ENCODE data around the gene RPL7L1. TPM values are rescaled to one million over a fixed set of nuclear protein-coding genes. Genes with fewer than 3 reads are reported as not detected.

Gene RPL7L1
- total RNA-seq, 2 donors from 2014 or later = 55.5 to 75.8 TPM

GRCh38 chr6:42928986-42929820 lies 49.8 kb downstream of the RPL7L1 start, which contains the start of gene CNPY3:
TSS of gene CNPY3 (plus strand) at chr6:42929480. CDS start at chr6:42929571, 91 bp downstream.
- Histone ChIP-seq H3K9me3 (no peaks in the 10 kb centered on the region), H3K27ac (peak within 1 kb of the TSS; percentile 86 to 93), H3K4me3 (peak within 1 kb of the TSS; percentile 93), H3K36me3 (peaks cover 2% of the 10 kb centered on the region), H3K4me1 (ENCODE audit: control insufficient read depth in 1 of 2, low read depth in 2 of 2) (peaks cover 15 to 39% of the 10 kb centered on the region in 2 donors), H3K27me3 (replicated peaks; ENCODE audit: insufficient read depth) (no peaks in the 10 kb centered on the region)
- ATAC-seq (ENCODE audit: insufficient number of reproducible peaks, low FRiP score, low read depth) (peak; percentile 79), DNase-seq (ENCODE audit: low spot score) (peak; percentile 83)
- TF ChIP-seq CTCF (IDR thresholded peaks at IDR 0.05) = no peak

- H3K4me1 ChIP-seq (ENCODE audit: control insufficient read depth in 1 of 2, low read depth in 2 of 2) = peaks cover 15 to 39% of the 10 kb centered on the region in 2 donors
- peak overlapping the region; percentile 93 for H3K4me3 ChIP-seq
- H3K36me3 ChIP-seq = peaks cover 9% of the 10 kb centered on the region
- ATAC-seq (ENCODE audit: insufficient number of reproducible peaks, low FRiP score, low read depth) (no peak), DNase-seq (ENCODE audit: low spot score) (no peak)
- no peak for TF ChIP-seq CTCF (IDR thresholded peaks at IDR 0.05)
- no peaks in the 10 kb centered on the region for H3K9me3 ChIP-seq
- H3K27me3 ChIP-seq (replicated peaks; ENCODE audit: insufficient read depth) = no peaks in the 10 kb centered on the region
- H3K27ac ChIP-seq = peak overlapping the region; percentile 86 to 93
These were observed 50.5 kb downstream of the RPL7L1 start for GRCh38 chr6:42929821-42930360.

DNA sequence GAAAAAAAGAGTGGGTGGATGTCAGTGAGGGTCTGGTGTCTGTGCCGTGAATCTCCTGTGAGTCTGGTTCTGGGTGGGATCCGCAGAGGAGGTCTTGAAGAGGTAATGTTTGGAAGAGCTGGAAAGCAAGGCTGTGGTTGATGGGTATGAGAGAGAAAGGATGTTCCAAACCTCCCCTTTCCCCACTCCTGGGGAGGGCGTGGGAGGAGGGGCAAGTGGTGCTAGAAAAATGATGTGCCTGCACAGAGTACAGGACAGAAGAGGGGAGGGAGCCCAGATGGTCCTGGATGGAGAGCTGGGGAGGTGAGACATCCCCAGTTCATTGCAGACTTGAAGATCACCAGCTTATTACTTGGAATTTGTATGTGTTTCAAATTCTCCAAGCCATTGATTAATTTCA lies 53.0 kb downstream of the RPL7L1 start:
- ATAC-seq (ENCODE audit: insufficient number of reproducible peaks, low FRiP score, low read depth) = no peak
- DNase-seq (ENCODE audit: low spot score) = no peak
- Histone ChIP-seq H3K27ac (no peak overlapping the region), H3K36me3 (peaks cover 22% of the 10 kb centered on the region), H3K4me1 (ENCODE audit: control insufficient read depth in 1 of 2, low read depth in 2 of 2) (peaks cover 15 to 39% of the 10 kb centered on the region in 2 donors), H3K27me3 (replicated peaks; ENCODE audit: insufficient read depth) (no peaks in the 10 kb centered on the region), H3K9me3 (no peaks in the 10 kb centered on the region), H3K4me3 (no peak overlapping the region)
- TF ChIP-seq CTCF (IDR thresholded peaks at IDR 0.05) = no peak

- ATAC-seq (ENCODE audit: insufficient number of reproducible peaks, low FRiP score, low read depth) (no peak), DNase-seq (ENCODE audit: low spot score) (no peak)
- no peak overlapping the region for H3K27ac ChIP-seq
- no peaks in the 10 kb centered on the region for H3K9me3 ChIP-seq
- H3K36me3 ChIP-seq = peaks cover 30% of the 10 kb centered on the region
- no peak overlapping the region for H3K4me3 ChIP-seq
- H3K4me1 ChIP-seq (ENCODE audit: control insufficient read depth in 1 of 2, low read depth in 2 of 2) = peaks cover 14 to 35% of the 10 kb centered on the region in 2 donors
- no peaks in the 10 kb centered on the region for H3K27me3 ChIP-seq (replicated peaks; ENCODE audit: insufficient read depth)
- TF ChIP-seq CTCF (IDR thresholded peaks at IDR 0.05) = no peak
These were observed 53.8 kb downstream of the RPL7L1 start for GRCh38 chr6:42933205-42933604.

DNA sequence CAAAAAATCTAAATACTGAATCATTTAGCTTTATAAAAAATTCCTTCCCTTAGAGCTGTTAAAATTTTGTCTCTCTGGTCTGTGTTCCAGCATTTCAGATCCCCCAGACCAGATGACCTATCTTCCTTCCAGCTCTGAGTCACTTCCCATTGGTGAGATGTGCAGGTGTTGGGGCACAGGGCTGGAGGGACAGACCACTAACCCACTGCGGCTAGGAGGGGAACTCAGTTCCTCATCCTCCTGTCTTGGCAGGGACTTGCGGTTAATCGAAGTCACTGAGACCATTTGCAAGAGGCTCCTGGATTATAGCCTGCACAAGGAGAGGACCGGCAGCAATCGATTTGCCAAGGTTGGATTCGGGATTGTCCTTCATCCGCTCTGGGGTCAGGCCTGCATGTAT lies 55.9 kb downstream of the RPL7L1 start:
- DNase-seq (ENCODE audit: low spot score) (no peak), ATAC-seq (ENCODE audit: insufficient number of reproducible peaks, low FRiP score, low read depth) (no peak)
- Histone ChIP-seq H3K4me1 (ENCODE audit: control insufficient read depth in 1 of 2, low read depth in 2 of 2) (peaks cover 8 to 26% of the 10 kb centered on the region in 2 donors), H3K9me3 (no peaks in the 10 kb centered on the region), H3K27ac (no peak overlapping the region), H3K27me3 (replicated peaks; ENCODE audit: insufficient read depth) (no peaks in the 10 kb centered on the region), H3K36me3 (peaks cover 45% of the 10 kb centered on the region), H3K4me3 (no peak overlapping the region)
- TF ChIP-seq CTCF (IDR thresholded peaks at IDR 0.05) = no peak

Data from thoracic aorta (tissue), 2 donors.